Measurements from ENCODE around the gene ATP1A1. TPM values are rescaled to one million over a fixed set of nuclear protein-coding genes. Genes with fewer than 3 reads are reported as not detected.

ATP1A1 gene
- total RNA-seq, 1 donor from 2014 or later = 192 TPM

GRCh38 chr1:116412480-116412798 lies 39.4 kb downstream of the ATP1A1 start:
- DNase-seq (ENCODE audit: low spot score) = no peak

DNA sequence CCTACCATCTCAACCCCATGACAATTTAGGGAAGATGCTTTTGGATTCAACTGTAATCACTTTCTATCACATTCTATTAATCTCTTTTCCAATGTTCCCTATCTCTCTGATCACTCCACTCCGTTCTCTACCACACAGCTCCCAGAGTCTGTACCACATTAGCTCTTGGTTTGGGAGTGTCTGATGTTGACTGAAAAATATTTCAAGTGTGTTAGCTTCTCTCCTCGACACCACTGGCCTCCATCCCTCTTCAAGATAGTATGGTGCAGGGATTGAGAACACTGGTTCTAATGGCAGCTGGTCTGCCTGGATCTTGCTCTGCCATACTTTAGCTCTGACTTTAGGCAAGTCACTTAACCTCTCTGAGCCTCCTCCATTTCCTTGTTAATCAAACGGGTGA lies 39.9 kb downstream of the ATP1A1 start:
- DNase-seq (ENCODE audit: low spot score) = no peak

- DNase-seq (ENCODE audit: low spot score) = no peak
These were observed 40.4 kb downstream of the ATP1A1 start for GRCh38 chr1:116413414-116413813.

- DNase-seq (ENCODE audit: low spot score) = no peak
These were observed 41.3 kb downstream of the ATP1A1 start for GRCh38 chr1:116414364-116414763.

GRCh38 chr1:116415200-116415698 lies 42.2 kb downstream of the ATP1A1 start:
- no peak for DNase-seq (ENCODE audit: low spot score)

DNA sequence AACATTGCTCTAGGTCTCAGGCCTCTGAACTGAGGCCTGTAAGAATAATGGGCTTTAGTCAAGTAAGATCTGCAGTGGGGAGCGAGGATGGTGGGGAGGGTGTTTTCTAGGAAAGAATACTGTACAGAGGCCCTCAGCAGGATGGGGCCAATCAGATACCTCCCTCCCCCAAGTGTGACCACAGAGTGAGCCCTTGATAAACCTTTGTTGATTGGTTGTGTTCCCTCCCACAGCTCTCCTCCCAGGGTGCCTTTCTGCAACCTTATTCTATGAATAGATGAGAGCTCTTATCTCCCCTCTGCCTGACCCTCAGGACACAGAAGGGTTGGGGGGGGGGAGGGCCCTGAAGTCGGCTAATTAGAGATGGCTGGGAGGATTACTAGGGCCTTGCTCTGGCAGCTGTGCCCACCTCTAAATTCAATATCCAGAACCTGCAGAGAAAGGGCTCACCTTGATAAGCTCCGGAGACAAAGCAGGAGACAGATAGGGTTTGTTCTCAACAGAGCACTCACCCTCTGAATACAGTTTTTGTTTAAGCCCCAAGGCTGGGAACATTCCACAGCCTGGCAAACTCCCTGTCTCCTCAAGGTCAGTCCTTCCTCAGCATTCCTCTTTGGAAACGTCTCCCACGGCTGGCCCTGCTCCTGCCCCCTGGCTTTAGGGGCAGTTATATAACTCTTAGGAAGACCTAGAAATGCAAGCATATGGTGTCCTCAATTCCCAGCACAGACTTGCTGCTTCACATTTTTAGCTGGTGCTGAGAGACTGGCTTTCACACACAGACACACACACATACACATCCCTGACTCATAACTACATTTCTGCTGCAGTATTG lies 42.9 kb downstream of the ATP1A1 start:
- no peak for DNase-seq (ENCODE audit: low spot score)

DNA sequence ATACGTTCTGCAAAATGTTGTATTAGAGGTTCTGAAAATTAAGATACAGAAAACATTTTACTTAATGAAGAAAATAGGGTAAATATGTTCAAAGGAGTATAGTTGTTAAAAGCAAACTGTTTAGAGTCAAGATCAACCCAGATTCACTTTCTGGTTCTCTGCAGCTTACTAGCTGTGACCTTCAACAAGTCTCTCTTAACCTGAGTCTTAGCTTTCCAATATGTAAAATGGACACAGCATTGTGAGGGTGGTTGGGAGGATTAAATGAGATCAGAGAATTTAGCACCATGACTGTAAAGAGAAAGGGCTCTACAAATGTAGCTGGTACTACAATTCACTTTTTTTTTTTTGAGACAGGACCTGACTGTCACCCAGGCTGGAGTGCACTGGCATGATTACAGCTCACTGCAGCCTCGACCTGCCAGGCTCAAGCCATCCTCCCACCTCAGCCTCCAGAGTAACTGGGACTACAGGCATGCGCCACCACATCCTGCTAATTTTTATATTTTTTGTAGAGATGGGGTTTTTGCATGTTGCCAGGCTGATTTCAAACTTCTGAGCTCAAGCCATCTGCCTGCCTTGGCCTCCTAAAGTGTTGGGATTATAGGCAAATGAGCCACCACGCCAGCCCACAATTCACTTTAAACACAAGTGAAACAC lies 43.9 kb downstream of the ATP1A1 start:
- no peak for DNase-seq (ENCODE audit: low spot score)

DNA sequence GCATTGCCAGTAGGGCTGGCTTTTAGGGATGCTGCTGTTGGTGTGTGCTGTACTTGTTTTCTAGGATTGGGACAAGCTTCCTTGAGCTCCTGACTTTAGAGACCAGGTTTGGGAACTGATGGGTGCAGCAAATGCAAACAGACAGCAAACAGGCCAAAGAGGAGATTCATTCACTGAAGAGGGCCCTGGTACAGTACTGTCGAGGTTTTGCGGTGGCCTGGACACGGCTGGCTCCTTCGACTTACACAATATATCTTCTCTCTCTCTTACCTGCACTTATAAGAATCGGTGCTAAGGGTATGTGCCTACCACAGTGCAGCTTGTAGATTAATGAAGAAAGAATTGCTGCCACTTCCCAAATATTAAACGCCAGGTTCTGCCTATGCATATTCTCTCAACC lies 44.6 kb downstream of the ATP1A1 start:
- no peak for DNase-seq (ENCODE audit: low spot score)

GRCh38 chr1:116418091-116418830 lies 45.2 kb downstream of the ATP1A1 start:
- peak; percentile 92 for DNase-seq (ENCODE audit: low spot score)

DNA sequence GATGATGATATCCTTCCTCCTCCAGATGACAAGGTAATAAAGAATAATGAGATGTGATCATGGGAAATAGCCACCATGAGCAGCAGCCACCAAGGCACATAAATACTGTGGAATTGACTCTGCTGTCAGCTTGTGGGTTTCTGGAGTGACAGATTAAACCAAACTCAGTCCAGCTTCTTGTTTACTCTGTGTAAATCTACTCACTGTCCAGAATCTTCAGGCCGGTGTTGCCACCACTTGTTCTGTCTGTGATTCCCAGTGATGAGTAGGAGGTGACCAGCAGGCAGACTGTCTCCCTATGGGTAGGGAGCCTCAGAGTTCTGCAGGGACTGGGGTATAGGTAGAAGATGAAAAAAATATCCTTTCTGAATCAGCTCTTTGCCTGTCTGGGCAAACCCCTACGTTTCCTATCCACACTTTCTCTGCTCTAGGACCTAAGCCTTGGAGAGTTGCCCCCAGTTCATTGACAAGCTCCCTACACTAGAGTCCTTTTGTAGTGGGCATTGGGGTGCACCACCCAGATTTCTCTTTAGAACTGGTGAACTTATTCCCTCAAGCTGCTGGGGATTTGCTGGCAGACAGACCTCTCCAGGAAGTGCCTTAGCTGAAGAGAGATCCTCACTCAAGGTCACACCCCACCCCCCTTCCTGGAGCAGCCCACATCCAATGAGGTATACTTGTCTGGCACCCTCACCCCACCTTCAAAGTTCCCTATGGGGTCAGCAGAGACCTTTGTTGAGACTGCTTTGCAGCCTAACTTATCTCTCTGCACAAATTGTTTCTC lies 47.6 kb downstream of the ATP1A1 start:
- no peak for DNase-seq (ENCODE audit: low spot score)

DNA sequence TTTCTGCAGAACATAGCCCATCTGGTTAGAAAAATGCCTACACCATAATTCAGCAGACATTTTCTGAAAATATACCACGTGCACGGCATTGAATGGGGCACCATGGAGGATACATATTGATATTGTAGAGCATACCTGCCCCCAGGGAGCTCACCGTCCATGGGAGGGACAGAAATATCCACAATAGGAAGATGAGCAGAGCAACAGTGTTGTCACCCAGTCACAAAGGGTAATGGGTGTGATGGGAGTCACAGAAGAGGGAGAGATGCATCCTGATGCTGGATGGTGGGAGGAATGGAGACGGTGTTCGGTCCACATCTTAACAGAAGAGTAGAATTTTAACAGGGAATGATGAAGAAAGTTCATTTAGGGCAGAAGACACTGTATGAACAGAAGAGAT lies 51.4 kb downstream of the ATP1A1 start:
- no peak for DNase-seq (ENCODE audit: low spot score)

- no peak for DNase-seq (ENCODE audit: low spot score)
These were observed 51.8 kb downstream of the ATP1A1 start for GRCh38 chr1:116424863-116425262.

DNA sequence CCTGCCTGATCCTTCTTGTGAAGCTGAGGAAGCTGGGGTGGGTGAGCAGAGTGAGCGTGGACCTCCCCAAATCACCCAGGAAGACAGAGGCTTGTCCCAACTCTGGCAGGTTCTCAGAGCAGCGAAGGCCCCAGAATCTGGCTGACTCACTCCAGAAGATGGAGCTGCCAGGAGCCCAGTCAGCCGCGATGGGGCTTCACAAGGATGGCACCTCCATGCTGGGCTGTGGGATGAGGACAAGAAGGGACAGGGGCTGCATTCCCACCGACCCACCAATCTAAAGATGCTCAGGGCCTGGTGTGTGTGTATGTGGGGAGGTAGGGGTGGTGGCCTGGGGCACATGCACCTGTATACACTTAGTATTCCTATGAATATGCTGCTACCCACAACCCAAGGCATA lies 52.9 kb downstream of the ATP1A1 start:
- DNase-seq (ENCODE audit: low spot score) = no peak

- DNase-seq (ENCODE audit: low spot score) = no peak
These were observed 53.4 kb downstream of the ATP1A1 start for GRCh38 chr1:116426401-116426800.

GRCh38 chr1:116428576-116428975 lies 55.5 kb downstream of the ATP1A1 start:
- no peak for DNase-seq (ENCODE audit: low spot score)

- no peak for DNase-seq (ENCODE audit: low spot score)
These were observed 56.9 kb downstream of the ATP1A1 start for GRCh38 chr1:116429821-116430374.

GRCh38 chr1:116431870-116432500 lies 58.9 kb downstream of the ATP1A1 start:
- DNase-seq (ENCODE audit: low spot score) = no peak

- no peak for DNase-seq (ENCODE audit: low spot score)
These were observed 59.7 kb downstream of the ATP1A1 start for GRCh38 chr1:116432655-116433265.

GRCh38 chr1:116433275-116434257 lies 60.5 kb downstream of the ATP1A1 start:
- DNase-seq (ENCODE audit: low spot score) = no peak
